ENCODE measurements around the gene IL7R. TPM values are rescaled to one million over a fixed set of nuclear protein-coding genes. Genes with fewer than 3 reads are reported as not detected.

IL7R gene
- total RNA-seq (0.40 and 1.1 TPM in 2 replicates), polyA plus RNA-seq (0.13 and 0.47 TPM in 2 replicates)

- Histone ChIP-seq H3K4me1 (ENCODE audit: insufficient read depth) (no peaks in the 10 kb centered on the region), H3K9me2 (replicated peaks; ENCODE audit: insufficient read depth) (no peaks in the 10 kb centered on the region), H3K27ac (no peak within 1 kb of the TSS), H3K9me3 (ENCODE audit: low read depth) (no peaks in the 10 kb centered on the region), H4K20me1 (ENCODE audit: insufficient read depth, poor library complexity, severe bottlenecking) (no peaks in the 10 kb centered on the region), H3K4me3 (no peak within 1 kb of the TSS), H3K4me2 (no peak within 1 kb of the TSS), H3K79me2 (no peaks in the 10 kb centered on the region), H3K36me3 (replicated peaks; ENCODE audit: insufficient read depth, low read depth) (no peaks in the 10 kb centered on the region), H2AFZ (no peak within 1 kb of the TSS), H3K27me3 (no peaks in the 10 kb centered on the region)
- 38% methylated on average over 1 of the region's 1 CpG for WGBS (ENCODE audit: low lambda C conversion rate, missing lambda C conversion rate)
- TF ChIP-seq EZH2phosphoT487 (IDR thresholded peaks at IDR 0.05; ENCODE audit: low read depth, severe bottlenecking, unreplicated experiment) (no peak), EZH2 (IDR thresholded peaks at IDR 0.05; ENCODE audit: borderline replicate concordance) (no peak)
- TF ChIP-seq, protein P1, sequence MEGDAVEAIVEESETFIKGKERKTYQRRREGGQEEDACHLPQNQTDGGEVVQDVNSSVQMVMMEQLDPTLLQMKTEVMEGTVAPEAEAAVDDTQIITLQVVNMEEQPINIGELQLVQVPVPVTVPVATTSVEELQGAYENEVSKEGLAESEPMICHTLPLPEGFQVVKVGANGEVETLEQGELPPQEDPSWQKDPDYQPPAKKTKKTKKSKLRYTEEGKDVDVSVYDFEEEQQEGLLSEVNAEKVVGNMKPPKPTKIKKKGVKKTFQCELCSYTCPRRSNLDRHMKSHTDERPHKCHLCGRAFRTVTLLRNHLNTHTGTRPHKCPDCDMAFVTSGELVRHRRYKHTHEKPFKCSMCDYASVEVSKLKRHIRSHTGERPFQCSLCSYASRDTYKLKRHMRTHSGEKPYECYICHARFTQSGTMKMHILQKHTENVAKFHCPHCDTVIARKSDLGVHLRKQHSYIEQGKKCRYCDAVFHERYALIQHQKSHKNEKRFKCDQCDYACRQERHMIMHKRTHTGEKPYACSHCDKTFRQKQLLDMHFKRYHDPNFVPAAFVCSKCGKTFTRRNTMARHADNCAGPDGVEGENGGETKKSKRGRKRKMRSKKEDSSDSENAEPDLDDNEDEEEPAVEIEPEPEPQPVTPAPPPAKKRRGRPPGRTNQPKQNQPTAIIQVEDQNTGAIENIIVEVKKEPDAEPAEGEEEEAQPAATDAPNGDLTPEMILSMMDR (IDR thresholded peaks at IDR 0.05; ENCODE audit: poor library complexity): no peak
- no peak for DNase-seq (ENCODE audit: low spot score)
Observed at GRCh38 chr5:35856765-35857351, at the start of gene IL7R. Gene IL7R (plus strand): TSS chr5:35856891. CDS start chr5:35856978, 87 bp downstream.

GRCh38 chr5:35810601-35811000 is 46.1 kb upstream of the IL7R start:
- Histone ChIP-seq H3K4me1 (ENCODE audit: insufficient read depth) (no peaks in the 10 kb centered on the region), H3K36me3 (replicated peaks; ENCODE audit: insufficient read depth, low read depth) (no peaks in the 10 kb centered on the region), H2AFZ (no peak overlapping the region), H3K79me2 (no peaks in the 10 kb centered on the region), H3K27me3 (no peaks in the 10 kb centered on the region), H3K9me3 (ENCODE audit: low read depth) (no peaks in the 10 kb centered on the region), H3K4me3 (no peak overlapping the region), H4K20me1 (ENCODE audit: insufficient read depth, poor library complexity, severe bottlenecking) (no peaks in the 10 kb centered on the region), H3K27ac (no peak overlapping the region), H3K4me2 (no peak overlapping the region), H3K9me2 (replicated peaks; ENCODE audit: insufficient read depth) (no peaks in the 10 kb centered on the region)
- TF ChIP-seq, protein P1 (IDR thresholded peaks at IDR 0.05; ENCODE audit: poor library complexity): no peak
- no peak for TF ChIP-seq EZH2 (IDR thresholded peaks at IDR 0.05; ENCODE audit: borderline replicate concordance)
- no peak for TF ChIP-seq EZH2phosphoT487 (IDR thresholded peaks at IDR 0.05; ENCODE audit: low read depth, severe bottlenecking, unreplicated experiment)
- DNase-seq (ENCODE audit: low spot score): no peak

DNA sequence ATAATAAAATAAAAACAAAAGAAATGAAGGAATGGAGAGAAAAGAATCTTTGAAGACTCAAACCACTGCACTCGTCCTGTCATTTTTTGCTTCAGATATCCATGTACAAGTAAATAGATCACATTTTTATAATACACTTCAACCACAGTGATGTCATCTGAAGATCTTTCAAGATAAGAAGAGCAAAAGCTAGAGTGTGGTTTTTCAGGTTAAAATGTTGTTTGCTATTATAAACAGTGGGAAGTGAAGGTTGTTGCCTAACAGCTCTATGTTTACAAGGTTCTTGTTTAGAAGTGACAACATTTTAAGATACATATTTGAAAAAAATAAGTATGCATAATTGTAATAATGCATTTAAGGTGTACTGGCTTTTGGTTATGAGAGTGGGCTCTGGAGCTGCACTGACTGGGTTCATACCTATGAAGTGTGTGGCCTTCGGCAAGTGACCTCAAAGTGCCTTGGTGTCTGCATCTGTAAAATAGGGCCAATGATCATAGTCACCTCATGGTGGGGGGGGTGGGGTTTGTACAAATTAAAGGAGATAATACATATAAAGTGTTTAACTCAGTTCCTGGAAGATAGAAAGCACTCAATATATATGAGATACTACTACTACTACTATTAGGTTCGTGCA is 45.5 kb upstream of the IL7R start:
- H3K36me3 ChIP-seq (replicated peaks; ENCODE audit: insufficient read depth, low read depth): no peaks in the 10 kb centered on the region
- no peak overlapping the region for H3K4me2 ChIP-seq
- no peak overlapping the region for H3K4me3 ChIP-seq
- no peaks in the 10 kb centered on the region for H3K79me2 ChIP-seq
- H2AFZ ChIP-seq: no peak overlapping the region
- WGBS (ENCODE audit: low lambda C conversion rate, missing lambda C conversion rate): 71% methylated on average over 3 of the region's 3 CpGs
- no peaks in the 10 kb centered on the region for H3K9me2 ChIP-seq (replicated peaks; ENCODE audit: insufficient read depth)
- H3K4me1 ChIP-seq (ENCODE audit: insufficient read depth): no peaks in the 10 kb centered on the region
- DNase-seq (ENCODE audit: low spot score): no peak
- TF ChIP-seq, protein P1 (IDR thresholded peaks at IDR 0.05; ENCODE audit: poor library complexity): no peak
- TF ChIP-seq EZH2 (IDR thresholded peaks at IDR 0.05; ENCODE audit: borderline replicate concordance) (no peak), EZH2phosphoT487 (IDR thresholded peaks at IDR 0.05; ENCODE audit: low read depth, severe bottlenecking, unreplicated experiment) (no peak)
- H4K20me1 ChIP-seq (ENCODE audit: insufficient read depth, poor library complexity, severe bottlenecking): no peaks in the 10 kb centered on the region
- no peaks in the 10 kb centered on the region for H3K9me3 ChIP-seq (ENCODE audit: low read depth)
- H3K27ac ChIP-seq: no peak overlapping the region
- no peaks in the 10 kb centered on the region for H3K27me3 ChIP-seq

Data from hepatocyte (in vitro differentiated cells).